ENCODE data around the gene APP.
"Not testable (repeated sequence)": the region's sequence is repeated elsewhere in the genome, so short reads cannot be mapped to it uniquely, and the experiment has no call there.

APP gene

DNA sequence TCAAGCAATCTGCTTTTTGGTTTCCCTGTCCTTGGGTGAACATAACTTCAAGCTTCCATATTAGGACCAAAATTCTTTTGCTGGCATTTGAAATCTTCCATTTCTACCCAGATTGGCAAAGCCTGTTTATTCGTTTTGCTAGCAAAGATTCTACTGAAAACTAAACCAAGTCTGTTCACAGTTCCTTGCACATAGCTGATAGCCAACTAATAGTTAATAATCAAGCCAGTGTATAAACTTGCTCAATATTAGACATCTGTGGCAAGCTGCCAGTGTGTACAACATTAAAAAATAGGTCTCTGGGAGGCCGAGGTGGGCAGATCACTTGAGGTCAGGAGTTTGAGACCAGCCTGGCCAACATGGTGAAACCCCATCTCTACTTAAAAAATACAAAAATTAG is 6.3 kb downstream of the APP start:
- DNase-seq (ENCODE audit: low read depth) = no peak

DNA sequence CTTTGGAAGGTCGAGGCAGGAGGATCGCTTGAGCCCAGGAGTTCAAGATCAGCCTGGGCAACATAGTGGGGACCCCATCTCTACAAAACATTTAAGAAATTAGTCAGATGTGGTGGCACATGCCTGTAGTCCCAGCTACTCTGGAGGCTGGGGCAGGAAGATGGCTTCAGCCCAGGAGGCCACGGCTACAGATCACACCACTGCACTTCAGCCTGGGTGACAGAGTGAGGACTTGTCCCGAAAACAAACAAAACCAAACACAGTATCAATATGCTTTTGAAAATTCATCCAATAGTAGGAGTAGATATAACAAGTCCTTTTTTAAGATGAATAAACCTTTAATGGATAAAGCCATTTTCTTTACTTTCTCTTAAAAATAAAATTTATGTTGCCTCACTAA is 8.5 kb downstream of the APP start:
- DNase-seq (ENCODE audit: low read depth) = no peak

- DNase-seq (ENCODE audit: low read depth) = no peak
Measured at GRCh38 chr21:26159869-26160268, 10.7 kb downstream of the APP start.

GRCh38 chr21:26157801-26158200 is 12.8 kb downstream of the APP start:
- no peak for DNase-seq (ENCODE audit: low read depth)

DNA sequence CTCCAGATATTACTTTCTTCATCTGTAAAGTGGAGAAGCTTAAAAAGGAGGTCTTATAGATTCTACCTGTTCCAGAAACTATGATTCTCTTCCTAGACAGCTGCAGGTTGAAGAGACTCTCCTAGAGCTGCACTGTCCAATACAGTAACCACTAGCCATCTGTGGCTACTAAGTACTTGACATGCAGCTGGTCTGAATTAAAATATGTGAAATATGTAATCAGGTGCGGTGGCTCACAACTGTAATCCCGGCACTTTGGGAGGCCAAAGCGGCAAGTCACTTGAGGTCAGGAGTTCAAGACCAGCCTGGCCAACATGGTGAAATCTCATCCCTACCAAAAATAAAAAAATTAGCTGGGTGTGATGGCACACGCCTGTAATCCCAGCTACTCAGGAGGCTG is 15.8 kb downstream of the APP start:
- no peak for DNase-seq (ENCODE audit: low read depth)

- DNase-seq (ENCODE audit: low read depth) = no peak
Measured at GRCh38 chr21:26153758-26154157, 16.8 kb downstream of the APP start.

- DNase-seq (ENCODE audit: low read depth) = no peak
Measured at GRCh38 chr21:26148840-26149354, 21.7 kb downstream of the APP start.

DNA sequence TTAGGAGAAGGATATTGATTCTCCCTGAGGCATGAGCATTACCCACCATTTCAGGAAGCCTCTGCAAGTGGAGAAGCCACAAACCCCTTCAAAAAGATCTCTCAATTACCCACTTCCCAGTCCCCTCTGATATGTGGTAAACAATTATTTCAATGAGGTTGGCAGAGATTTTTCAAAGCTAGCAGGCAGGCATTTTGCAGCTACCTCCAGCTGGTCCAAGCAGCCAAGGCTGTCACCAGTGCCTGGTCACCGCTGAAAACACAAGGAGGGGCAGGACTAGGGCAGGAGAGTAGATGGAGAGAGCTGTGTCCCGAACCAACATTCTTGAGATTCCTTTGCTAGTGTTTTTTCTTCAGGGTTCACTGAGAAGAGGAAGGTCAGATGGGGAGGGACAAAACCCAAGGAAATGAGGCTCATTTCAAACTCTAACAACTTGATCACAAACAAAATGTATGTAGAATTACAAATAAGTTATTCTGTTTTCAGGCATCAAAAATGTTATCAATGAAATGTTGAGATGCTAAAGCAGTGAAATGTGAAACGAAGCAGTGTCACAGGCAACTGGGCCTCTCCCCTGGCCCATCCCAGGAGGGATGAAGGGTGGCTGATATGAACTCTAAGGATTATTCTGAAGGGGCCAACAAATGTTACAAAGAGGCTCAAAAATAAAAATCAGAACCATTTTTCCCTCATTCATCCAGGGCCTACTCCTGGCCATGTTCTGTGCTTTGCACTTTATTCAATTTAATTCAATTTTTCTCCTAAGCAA is 22.3 kb downstream of the APP start:
- no peak for DNase-seq (ENCODE audit: low read depth)

DNA sequence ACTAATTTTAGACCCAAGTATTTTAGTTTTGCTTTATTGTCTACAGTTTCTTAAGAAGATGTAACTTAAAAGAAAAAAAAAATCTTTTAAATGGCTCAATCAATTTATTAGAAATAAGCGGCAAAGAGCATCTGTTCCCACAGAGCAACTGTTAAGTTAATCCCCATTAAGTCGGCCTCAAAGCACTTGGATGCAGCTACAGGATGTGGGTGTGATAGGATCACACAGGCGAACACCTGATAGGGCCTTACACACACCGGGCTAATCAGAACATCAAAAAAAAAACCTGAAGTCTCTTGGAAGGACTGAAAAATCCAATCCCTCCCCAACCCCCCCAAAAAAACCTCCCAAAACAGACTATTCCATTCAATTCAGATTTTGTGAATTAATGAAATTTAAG is 23.0 kb downstream of the APP start:
- no peak for DNase-seq (ENCODE audit: low read depth)

- DNase-seq (ENCODE audit: low read depth) = no peak
Measured at GRCh38 chr21:26146681-26147080, 23.9 kb downstream of the APP start.

DNA sequence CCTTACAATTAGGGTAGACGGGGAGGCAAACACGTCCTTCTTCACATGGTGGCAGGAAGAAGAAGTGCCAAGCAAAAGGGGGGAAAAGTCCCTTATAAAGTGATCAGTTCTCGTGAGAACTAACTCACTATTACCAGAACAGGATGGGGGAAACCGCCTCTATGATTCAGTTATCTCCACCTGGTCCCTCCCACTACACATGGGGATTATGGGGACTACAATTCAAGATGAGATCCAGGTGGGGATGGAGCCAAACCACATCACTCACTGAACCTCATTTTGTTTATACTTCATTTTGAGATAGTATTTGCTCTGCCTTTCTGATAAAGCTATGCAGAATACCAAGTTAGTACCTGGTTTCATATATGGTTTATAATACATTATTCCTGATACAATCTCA is 26.5 kb downstream of the APP start:
- no peak for DNase-seq (ENCODE audit: low read depth)

GRCh38 chr21:26142363-26142762 is 28.2 kb downstream of the APP start:
- no peak for DNase-seq (ENCODE audit: low read depth)

DNA sequence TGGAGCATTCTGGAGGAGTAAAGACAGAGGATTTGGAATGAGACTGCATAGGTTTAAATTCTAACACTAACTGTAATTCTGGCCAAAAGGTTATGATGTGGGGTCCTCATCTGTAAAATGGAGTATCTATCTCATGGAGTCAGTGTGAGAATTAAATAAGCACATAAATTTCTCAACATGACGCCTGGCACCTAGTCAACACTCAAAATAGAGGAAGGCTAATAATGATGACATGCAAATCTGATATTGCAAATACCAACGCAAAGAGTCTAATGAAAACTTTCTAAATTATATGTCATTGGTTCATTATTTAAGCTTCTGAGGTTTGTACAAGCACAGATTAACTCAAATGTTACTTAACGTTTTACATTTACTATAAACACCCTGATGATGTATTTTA is 29.6 kb downstream of the APP start:
- DNase-seq (ENCODE audit: low read depth) = no peak

GRCh38 chr21:26140164-26140579 is 30.4 kb downstream of the APP start:
- no peak for DNase-seq (ENCODE audit: low read depth)

DNA sequence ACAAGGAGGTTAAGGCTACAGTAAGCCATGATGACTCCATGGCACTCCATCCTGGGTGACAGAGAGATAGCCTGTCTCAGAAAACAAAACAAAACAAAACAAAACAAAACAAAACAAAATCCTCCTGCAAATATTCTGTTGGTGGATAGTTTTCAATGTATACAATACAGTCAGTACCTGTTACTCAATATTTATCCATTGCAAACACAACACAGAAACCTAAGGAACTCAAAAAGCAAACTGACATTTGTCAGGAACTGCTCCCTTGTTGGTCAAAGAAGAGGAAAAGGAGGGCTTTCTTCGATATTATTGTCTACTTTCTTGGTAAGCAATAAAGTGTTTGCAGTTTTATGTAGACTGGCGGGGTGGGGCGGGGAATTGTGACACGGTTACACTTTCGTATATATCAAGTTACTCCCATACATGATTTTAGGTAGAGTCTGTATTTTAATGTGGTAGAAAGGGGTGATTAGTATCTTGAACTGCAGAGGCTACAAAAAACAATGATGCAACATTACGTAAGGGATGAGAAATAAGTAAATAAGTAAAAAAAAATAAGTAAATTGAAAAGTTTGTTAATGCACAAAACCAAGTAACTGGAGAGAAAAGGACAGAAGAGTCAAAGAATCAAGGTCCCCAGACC is 31.8 kb downstream of the APP start:
- no peak for DNase-seq (ENCODE audit: low read depth)

DNA sequence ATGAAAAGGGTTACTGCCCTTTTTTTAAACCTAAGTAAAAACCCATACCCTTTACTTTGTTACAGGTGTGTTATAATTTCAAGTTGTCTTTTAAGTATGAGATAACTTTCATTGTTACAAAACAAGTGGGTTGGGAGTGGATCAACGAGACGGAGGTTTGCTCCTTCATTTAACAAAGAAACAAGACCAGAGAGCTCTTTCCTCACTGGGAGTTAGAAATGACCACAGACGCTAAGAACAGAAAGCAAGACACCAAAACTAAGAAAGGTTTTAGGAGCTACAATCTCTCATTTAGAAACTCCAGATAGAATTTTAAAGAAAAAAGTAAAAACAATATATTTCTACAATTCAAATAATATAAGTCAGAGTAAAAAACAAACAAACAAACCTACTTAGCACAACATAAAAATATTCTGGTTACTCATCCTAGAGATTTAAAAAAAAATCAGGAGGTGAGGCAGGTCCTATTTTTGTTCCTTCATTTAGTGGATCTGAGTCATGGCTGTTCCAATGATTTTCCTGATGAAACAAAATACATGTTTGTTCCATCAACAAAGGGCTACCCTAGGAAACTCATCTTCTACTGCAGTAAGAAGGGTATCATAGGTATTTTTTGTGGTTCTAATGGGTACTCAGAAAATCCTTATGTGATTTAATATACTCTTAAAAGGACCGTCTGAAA is 33.0 kb downstream of the APP start:
- DNase-seq (ENCODE audit: low read depth) = no peak

DNA sequence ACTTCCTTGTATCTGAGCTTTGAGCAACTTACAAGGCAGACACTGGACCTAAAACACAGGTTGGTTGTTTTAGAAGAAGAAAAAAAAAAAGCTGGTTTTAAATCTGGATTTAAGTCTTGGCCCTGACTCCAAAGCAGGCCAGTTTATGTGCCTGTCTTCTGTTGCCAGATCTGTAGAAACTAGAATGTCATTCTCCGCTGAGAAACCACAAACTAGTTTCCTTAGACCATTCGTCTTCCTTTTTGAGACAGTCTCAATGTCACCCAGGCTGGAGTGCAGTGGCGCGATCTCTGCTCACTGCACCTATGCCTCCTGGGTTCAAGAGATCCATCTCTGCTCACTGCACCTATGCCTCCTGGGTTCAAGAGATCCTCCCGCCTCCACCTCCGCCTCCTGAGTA is 33.9 kb downstream of the APP start:
- no peak for DNase-seq (ENCODE audit: low read depth)

GRCh38 chr21:26135520-26135919 is 35.0 kb downstream of the APP start:
- no peak for DNase-seq (ENCODE audit: low read depth)

DNA sequence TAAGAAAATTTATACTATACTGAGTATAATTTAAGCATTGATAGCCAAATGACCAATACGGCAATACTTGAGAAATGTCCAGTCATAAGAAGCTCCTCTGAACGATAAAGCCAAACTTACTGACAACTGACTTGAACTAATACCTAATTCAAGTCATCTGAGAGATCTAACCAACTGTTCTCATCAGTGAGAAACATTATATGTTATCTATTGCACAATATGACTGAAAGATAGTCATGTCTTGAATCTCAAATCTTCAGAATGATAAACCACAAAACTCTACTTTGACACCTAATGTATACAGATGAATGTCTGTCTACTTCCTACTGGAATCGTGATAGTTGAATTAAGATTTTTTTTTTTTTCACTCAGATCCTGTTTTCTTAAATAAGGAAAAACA is 39.0 kb downstream of the APP start:
- no peak for DNase-seq (ENCODE audit: low read depth)

DNA sequence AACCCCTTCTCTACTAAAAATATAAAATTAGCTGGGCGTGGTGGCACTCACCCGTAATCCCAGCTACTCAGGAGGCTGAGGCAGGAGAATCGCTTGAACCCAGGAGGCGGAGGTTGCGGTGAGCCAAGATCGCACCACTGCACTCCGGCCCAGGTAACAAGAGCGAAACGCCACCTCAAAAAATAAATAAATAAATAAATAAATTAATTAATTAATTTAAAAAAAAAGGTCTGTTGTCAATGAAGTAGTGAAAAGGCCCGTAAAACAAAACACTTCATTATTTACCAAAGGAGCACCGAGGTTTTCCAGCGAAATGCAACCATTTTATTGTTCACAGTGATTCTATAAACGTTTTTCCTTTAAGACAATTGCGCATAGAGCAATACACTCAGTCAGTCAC is 39.5 kb downstream of the APP start:
- not testable (repeated sequence) for DNase-seq (ENCODE audit: low read depth)

- DNase-seq (ENCODE audit: low read depth) = no peak
Measured at GRCh38 chr21:26130249-26130881, 40.2 kb downstream of the APP start.

GRCh38 chr21:26127918-26128317 is 42.7 kb downstream of the APP start:
- no peak for DNase-seq (ENCODE audit: low read depth)

Data from T follicular helper cell (primary cell).